IMR-90 (cell line): ENCODE measurements around the gene HOXA3. TPM values are rescaled to one million over a fixed set of nuclear protein-coding genes. Genes with fewer than 3 reads are reported as not detected.

Experiments
- ATAC-seq: fragments of 200-7000 bp; cut with Tn5 transposase; 2 replicates; pipeline ENCODE4 v1.9.1; 2020; ENCODE audit warnings: low read depth, mild to moderate bottlenecking, moderate library complexity
- BruUV-seq: library from RNA; stranded (reverse); fragments of 400-500 nt; replicated peaks from 2 replicates; lab custom pipeline; 2021; lab: Mats Ljungman, UMichigan
- CTCF ChIA-PET: fragments of 300-600 bp; formaldehyde crosslinking; extraction: SDS; loops from one replicate; lab custom pipeline; 2021; ENCODE audit warnings: antibody characterized with exemption; lab: Yijun Ruan, JAX
- POLR2A ChIA-PET: fragments of 300-600 bp; sonication (Branson Sonifier 250); formaldehyde crosslinking; loops from one replicate; lab custom pipeline; 2022; ENCODE audit warnings: antibody characterized with exemption; ENCODE audit not compliant: unreplicated experiment; lab: Charles Lee
- DNase-seq: peaks from one replicate; pipeline ENCODE4 v3.0.0; 2013
- H2AFZ ChIP-seq: replicated peaks from 2 replicates; pipeline ENCODE3; 2013; ENCODE audit warnings: low read length, mild to moderate bottlenecking; ENCODE audit not compliant: poor library complexity
- H2AK5ac ChIP-seq: 2 replicates; pipeline ENCODE4 v1.6.1; 2013; ENCODE audit warnings: low read depth, low read length, inconsistent platforms
- H2AK9ac ChIP-seq: replicated peaks from 2 replicates; pipeline ENCODE3; 2013; ENCODE audit warnings: mild to moderate bottlenecking, low read depth, low read length, moderate library complexity; ENCODE audit not compliant: poor library complexity
- H2BK120ac ChIP-seq: 2 replicates; pipeline ENCODE4 v1.6.1; 2013; ENCODE audit warnings: low read depth, low read length, inconsistent platforms
- H2BK15ac ChIP-seq: 3 replicates; pipeline ENCODE4 v1.6.1; 2013; ENCODE audit warnings: low read depth, low read length, inconsistent platforms
- H2BK20ac ChIP-seq: 2 replicates; pipeline ENCODE4 v1.6.1; 2013; ENCODE audit warnings: low read depth, mild to moderate bottlenecking, inconsistent platforms, low read length, moderate library complexity
- H2BK5ac ChIP-seq: 2 replicates; pipeline ENCODE4 v1.6.1; 2013; ENCODE audit warnings: mild to moderate bottlenecking, low read depth, low read length, inconsistent platforms; ENCODE audit not compliant: poor library complexity, severe bottlenecking
- H3K14ac ChIP-seq: replicated peaks from 2 replicates; pipeline ENCODE4 v1.6.1; 2013; ENCODE audit warnings: low read depth, low read length, inconsistent platforms
- H3K18ac ChIP-seq: 2 replicates; pipeline ENCODE4 v1.6.1; 2013; ENCODE audit warnings: low read depth, low read length, control low read depth
- H3K23ac ChIP-seq: 2 replicates; pipeline ENCODE4 v1.6.1; 2013; ENCODE audit warnings: low read depth, low read length, inconsistent platforms
- H3K27ac ChIP-seq: 2 replicates; pipeline ENCODE4 v1.5.1; 2013; ENCODE audit warnings: mild to moderate bottlenecking, control low read depth, low read length; ENCODE audit not compliant: insufficient read depth
- H3K27me3 ChIP-seq: 2 replicates; pipeline ENCODE4 v1.6.1; 2013; ENCODE audit warnings: low read length; ENCODE audit not compliant: control insufficient read depth, insufficient read depth
- H3K36me3 ChIP-seq: 2 replicates; pipeline ENCODE4 v1.6.1; 2013; ENCODE audit warnings: low read length, mixed read lengths; ENCODE audit not compliant: control insufficient read depth, insufficient read depth
- H3K4ac ChIP-seq: 2 replicates; pipeline ENCODE4 v1.6.1; 2013; ENCODE audit warnings: low read depth, low read length, inconsistent platforms
- H3K4me1 ChIP-seq: 2 replicates; pipeline ENCODE4 v1.6.1; 2013; ENCODE audit warnings: low read length, mixed read lengths; ENCODE audit not compliant: control insufficient read depth, insufficient read depth
- H3K4me2 ChIP-seq: 2 replicates; pipeline ENCODE4 v1.6.1; 2013; ENCODE audit warnings: low read depth, mild to moderate bottlenecking, control low read depth, low read length, moderate library complexity
- H3K4me3 ChIP-seq: 2 replicates; pipeline ENCODE4 v1.5.1; 2013; ENCODE audit warnings: low read depth, mild to moderate bottlenecking, control low read depth, low read length, moderate library complexity; ENCODE audit not compliant: insufficient read depth
- H3K56ac ChIP-seq: 2 replicates; pipeline ENCODE4 v1.6.1; 2013; ENCODE audit warnings: low read length, inconsistent platforms; ENCODE audit not compliant: insufficient read depth; ENCODE audit errors: extremely low read depth
- H3K79me1 ChIP-seq, 2 experiments: 2 replicates each; pipeline ENCODE4 v1.6.1; 2013; ENCODE audit warnings: low read length in 2 of 2, inconsistent platforms in 1 of 2, low read depth in 1 of 2
- H3K9ac ChIP-seq: 2 replicates; pipeline ENCODE4 v1.6.1; 2013; ENCODE audit warnings: low read depth, low read length, control low read depth
- H3K9me1 ChIP-seq: 2 replicates; pipeline ENCODE4 v1.6.1; 2013; ENCODE audit warnings: low read length, inconsistent platforms; ENCODE audit not compliant: insufficient read depth
- H3K9me3 ChIP-seq: 2 replicates; pipeline ENCODE4 v1.6.1; 2013; ENCODE audit warnings: low read length; ENCODE audit not compliant: control insufficient read depth, insufficient read depth
- H4K20me1 ChIP-seq: 2 replicates; pipeline ENCODE4 v1.6.1; 2013; ENCODE audit warnings: low read length, inconsistent platforms; ENCODE audit not compliant: insufficient read depth
- H4K5ac ChIP-seq: 2 replicates; pipeline ENCODE4 v1.6.1; 2013; ENCODE audit warnings: mild to moderate bottlenecking, low read depth, low read length, control low read depth
- H4K8ac ChIP-seq, 2 experiments: 2 replicates each; pipeline ENCODE4 v1.6.1; 2013; ENCODE audit warnings: low read depth in 2 of 2, low read length in 2 of 2, control low read depth in 1 of 2, inconsistent platforms in 1 of 2
- H4K91ac ChIP-seq: 2 replicates; pipeline ENCODE4 v1.6.1; 2013; ENCODE audit warnings: low read depth, low read length, inconsistent platforms; ENCODE audit not compliant: insufficient read depth
- BHLHE40 ChIP-seq: fragments of 150-350 bp; IDR thresholded peaks from 2 replicates; pipeline ENCODE4 v1.6.1; 2016; ENCODE audit warnings: mild to moderate bottlenecking, low read depth, low read length
- CEBPB ChIP-seq: IDR thresholded peaks from 2 replicates; pipeline ENCODE4 v1.6.1; 2012; ENCODE audit warnings: low read depth, low read length, improper control_type of control experiment
- CHD1 ChIP-seq: IDR thresholded peaks from 2 replicates; pipeline ENCODE4 v1.6.1; 2012; ENCODE audit warnings: low read depth, low read length, improper control_type of control experiment
- FOS ChIP-seq: fragments of 150-350 bp; IDR thresholded peaks from 2 replicates; pipeline ENCODE4 v1.6.1; 2016; ENCODE audit warnings: low read depth, low read length
- MAFK ChIP-seq: IDR thresholded peaks from 2 replicates; pipeline ENCODE4 v1.6.1; 2012; ENCODE audit warnings: low read depth, low read length, improper control_type of control experiment
- MAZ ChIP-seq: IDR thresholded peaks from 2 replicates; pipeline ENCODE4 v1.6.1; 2012; ENCODE audit warnings: low read depth, mild to moderate bottlenecking, low read length, improper control_type of control experiment, moderate library complexity, borderline replicate concordance
- MXI1 ChIP-seq: IDR thresholded peaks from 2 replicates; pipeline ENCODE4 v1.6.1; 2012; ENCODE audit warnings: low read depth, mild to moderate bottlenecking, low read length, moderate library complexity, borderline replicate concordance
- NFE2L2 ChIP-seq: fragments of 150-350 bp; IDR thresholded peaks from 2 replicates; pipeline ENCODE4 v1.6.1; 2016; ENCODE audit warnings: low read depth, mild to moderate bottlenecking, low read length
- POLR2A ChIP-seq: IDR thresholded peaks from 2 replicates; pipeline ENCODE4 v1.6.1; 2012; ENCODE audit warnings: mild to moderate bottlenecking, low read depth, low read length
- RAD21 ChIP-seq: IDR thresholded peaks from 2 replicates; pipeline ENCODE4 v1.6.1; 2012; ENCODE audit warnings: low read length, improper control_type of control experiment
- RFX5 ChIP-seq: IDR thresholded peaks from 2 replicates; pipeline ENCODE4 v1.8.0; 2012; ENCODE audit warnings: low read depth, mild to moderate bottlenecking, low read length, moderate library complexity
- SMC3 ChIP-seq: fragments of 150-350 bp; IDR thresholded peaks from 2 replicates; pipeline ENCODE4 v1.6.1; 2016; ENCODE audit warnings: low read depth, mild to moderate bottlenecking, antibody characterized with exemption, low read length, moderate library complexity
- USF2 ChIP-seq: fragments of 150-350 bp; IDR thresholded peaks from 2 replicates; pipeline ENCODE4 v1.6.1; 2017; ENCODE audit warnings: mild to moderate bottlenecking, antibody characterized with exemption, low read length, low read depth
- WGBS, 2 experiments: methylation state at CpG; one replicate each; pipeline versions ENCODE4 v1.1.5 to v1.1.7; 2013; ENCODE audit warnings: missing lambda C conversion rate in 2 of 2; ENCODE audit not compliant: insufficient read length in 1 of 2; ENCODE audit errors: extremely low coverage in 2 of 2; 5-methylcytosine and 5-hydroxymethylcytosine counted together
- dilution Hi-C: fragments of 300-500 bp; cut with HindIII; formaldehyde crosslinking; loops from one replicate; pipeline ENCODE4 v1.14.3; 2018; ENCODE audit warnings: low sequenced_read_pairs; ENCODE audit not compliant: unreplicated experiment
- in situ Hi-C: fragments of 300-500 bp; cut with MboI; formaldehyde crosslinking; loops from 3 replicates; pipeline ENCODE4 v1.14.3; 2019; ENCODE audit warnings: low sequenced_read_pairs, inconsistent platforms, mixed read lengths
- intact Hi-C: fragments of 100-400 bp; cut with micrococcal nuclease; formaldehyde crosslinking; loops from 2 replicates; pipeline ENCODE4 v1.10.0; 2022
- polyA plus RNA-seq, 3 experiments: library from polyadenylated mRNA; depleted of rRNA; stranded (reverse); fragments of >200 nt; gene quantifications; 2 replicates each; pipeline ENCODE4 v1.2.3, GENCODE V29; 2012; ENCODE audit warnings: low replicate concordance in 1 of 3
- total RNA-seq: library from RNA; depleted of rRNA; stranded (reverse); fragments of >200 nt; gene quantifications from 2 replicates; pipeline ENCODE4 v1.2.3, GENCODE V29; 2012
- TF ChIP-seq, protein P1 (sequence below): conservative IDR thresholded peaks from 2 replicates; pipeline ENCODE4 v1.5.1; 2012; ENCODE audit warnings: mild to moderate bottlenecking, low read depth, low read length, improper control_type of control experiment
- TF ChIP-seq, protein P2 (sequence below): fragments of 150-350 bp; IDR thresholded peaks from 2 replicates; pipeline ENCODE4 v1.6.1; 2016; ENCODE audit warnings: low read depth, mild to moderate bottlenecking, low read length, moderate library complexity, borderline replicate concordance

The HOXA3 gene
- total and polyA plus RNA-seq, 2 of the 4 experiments (the other 2 are of a cell fraction), result 0.90 to 5.4 TPM

- DNase-seq (no peak), ATAC-seq (no peak)
- Histone ChIP-seq H3K27me3 (peaks cover 87% of the 10 kb centered on the region), H4K20me1 (peaks cover 14% of the 10 kb centered on the region; the same call in 1 of the 2 replicates), H2BK20ac (no peak overlapping the region), H4K91ac (no peak overlapping the region), H3K4ac (no peak overlapping the region), H3K27ac (no peak overlapping the region), H3K4me3 (no peak overlapping the region), H2BK15ac (no peak overlapping the region), H3K4me2 (no peak overlapping the region), H3K36me3 (no peaks in the 10 kb centered on the region), H3K9me3 (peaks cover 3% of the 10 kb centered on the region; the same call in 1 of the 2 replicates), H2BK5ac (no peak overlapping the region), H3K9ac (no peak overlapping the region), H2AK9ac (no peak overlapping the region), H3K9me1 (no peaks in the 10 kb centered on the region), H3K4me1 (peaks cover 1% of the 10 kb centered on the region; the same call in 1 of the 2 replicates), H3K18ac (no peak overlapping the region), H3K14ac (no peak overlapping the region), H2AK5ac (no peak overlapping the region), H3K79me1 (no peaks in the 10 kb centered on the region), H3K23ac (no peak overlapping the region), H3K56ac (no peak overlapping the region), H2BK120ac (no peak overlapping the region), H4K8ac (no peak overlapping the region), H4K5ac (no peak overlapping the region), H2AFZ (no peak overlapping the region)
- in situ Hi-C loops, result no loop called here
- intact Hi-C loops, result no loop called here
- no TSS peak for BruUV-seq
- WGBS, 2 experiments, result no CpG with 5 or more reads among the region's 4 CpGs
- ChIA-PET POLR2A (no interaction called here), CTCF (interaction anchor here (1.3 kb wide), 1 partner anchor 21 kb away, joined by 3 read pairs; no protein-coding TSS in a partner anchor)
- TF ChIP-seq, protein P1, sequence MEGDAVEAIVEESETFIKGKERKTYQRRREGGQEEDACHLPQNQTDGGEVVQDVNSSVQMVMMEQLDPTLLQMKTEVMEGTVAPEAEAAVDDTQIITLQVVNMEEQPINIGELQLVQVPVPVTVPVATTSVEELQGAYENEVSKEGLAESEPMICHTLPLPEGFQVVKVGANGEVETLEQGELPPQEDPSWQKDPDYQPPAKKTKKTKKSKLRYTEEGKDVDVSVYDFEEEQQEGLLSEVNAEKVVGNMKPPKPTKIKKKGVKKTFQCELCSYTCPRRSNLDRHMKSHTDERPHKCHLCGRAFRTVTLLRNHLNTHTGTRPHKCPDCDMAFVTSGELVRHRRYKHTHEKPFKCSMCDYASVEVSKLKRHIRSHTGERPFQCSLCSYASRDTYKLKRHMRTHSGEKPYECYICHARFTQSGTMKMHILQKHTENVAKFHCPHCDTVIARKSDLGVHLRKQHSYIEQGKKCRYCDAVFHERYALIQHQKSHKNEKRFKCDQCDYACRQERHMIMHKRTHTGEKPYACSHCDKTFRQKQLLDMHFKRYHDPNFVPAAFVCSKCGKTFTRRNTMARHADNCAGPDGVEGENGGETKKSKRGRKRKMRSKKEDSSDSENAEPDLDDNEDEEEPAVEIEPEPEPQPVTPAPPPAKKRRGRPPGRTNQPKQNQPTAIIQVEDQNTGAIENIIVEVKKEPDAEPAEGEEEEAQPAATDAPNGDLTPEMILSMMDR, result no peak
- TF ChIP-seq MAFK, result no peak
- TF ChIP-seq USF2, result no peak
- TF ChIP-seq, protein P2, sequence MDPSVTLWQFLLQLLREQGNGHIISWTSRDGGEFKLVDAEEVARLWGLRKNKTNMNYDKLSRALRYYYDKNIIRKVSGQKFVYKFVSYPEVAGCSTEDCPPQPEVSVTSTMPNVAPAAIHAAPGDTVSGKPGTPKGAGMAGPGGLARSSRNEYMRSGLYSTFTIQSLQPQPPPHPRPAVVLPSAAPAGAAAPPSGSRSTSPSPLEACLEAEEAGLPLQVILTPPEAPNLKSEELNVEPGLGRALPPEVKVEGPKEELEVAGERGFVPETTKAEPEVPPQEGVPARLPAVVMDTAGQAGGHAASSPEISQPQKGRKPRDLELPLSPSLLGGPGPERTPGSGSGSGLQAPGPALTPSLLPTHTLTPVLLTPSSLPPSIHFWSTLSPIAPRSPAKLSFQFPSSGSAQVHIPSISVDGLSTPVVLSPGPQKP, result no peak
- TF ChIP-seq MXI1, result no peak
- TF ChIP-seq CEBPB, result no peak
- no peak for TF ChIP-seq BHLHE40
- no peak for TF ChIP-seq CHD1
- TF ChIP-seq RAD21, result no peak
- no peak for TF ChIP-seq NFE2L2
- no peak for TF ChIP-seq FOS
- TF ChIP-seq MAZ, result no peak
- no peak for TF ChIP-seq SMC3
- no peak for TF ChIP-seq RFX5
- no peak for TF ChIP-seq POLR2A
- dilution Hi-C loops, result no loop called here
Observed at GRCh38 chr7:27181795-27182275, 29.5 kb upstream of the HOXA3 start.
